Measurements from ENCODE around the gene DPEP3. TPM values are rescaled to one million over a fixed set of nuclear protein-coding genes. Genes with fewer than 3 reads are reported as not detected.

DPEP3 gene
- total and polyA plus RNA-seq, 7 donors: 0.10 to 0.45 (median 0.17) TPM; not detected in 2

DNA sequence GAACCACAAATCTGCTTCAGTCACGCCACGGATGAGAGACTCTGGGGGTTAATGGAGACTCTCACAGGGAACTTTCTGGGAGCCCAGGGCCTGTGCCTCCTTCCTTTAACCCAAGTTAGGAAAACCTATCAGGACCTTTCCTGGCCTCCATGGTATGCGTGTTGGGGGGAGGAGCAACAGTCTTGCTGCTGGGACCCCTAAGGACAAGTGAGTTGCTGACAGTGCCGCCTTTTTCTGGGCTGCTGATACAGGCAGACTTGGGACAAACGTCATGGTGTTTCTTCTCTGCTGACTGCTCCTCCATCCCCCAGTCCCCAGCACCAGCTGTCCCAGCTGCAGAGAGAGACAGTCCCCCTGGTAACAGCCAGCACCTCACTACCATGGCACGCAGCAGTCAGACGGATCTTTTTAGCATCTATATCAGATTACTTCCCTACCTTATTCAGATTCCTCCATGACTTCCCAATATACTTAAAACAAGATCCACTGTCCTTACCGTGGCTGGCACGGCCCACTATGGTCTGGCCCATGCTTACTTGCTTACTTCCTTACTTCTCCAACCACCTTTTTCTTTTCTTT lies 28.9 kb upstream of the DPEP3 start:
- WGBS, 3 donors: 32 to 47% (median 36%) methylated on average over 9 of the region's 9 CpGs
- TF ChIP-seq, protein P1, sequence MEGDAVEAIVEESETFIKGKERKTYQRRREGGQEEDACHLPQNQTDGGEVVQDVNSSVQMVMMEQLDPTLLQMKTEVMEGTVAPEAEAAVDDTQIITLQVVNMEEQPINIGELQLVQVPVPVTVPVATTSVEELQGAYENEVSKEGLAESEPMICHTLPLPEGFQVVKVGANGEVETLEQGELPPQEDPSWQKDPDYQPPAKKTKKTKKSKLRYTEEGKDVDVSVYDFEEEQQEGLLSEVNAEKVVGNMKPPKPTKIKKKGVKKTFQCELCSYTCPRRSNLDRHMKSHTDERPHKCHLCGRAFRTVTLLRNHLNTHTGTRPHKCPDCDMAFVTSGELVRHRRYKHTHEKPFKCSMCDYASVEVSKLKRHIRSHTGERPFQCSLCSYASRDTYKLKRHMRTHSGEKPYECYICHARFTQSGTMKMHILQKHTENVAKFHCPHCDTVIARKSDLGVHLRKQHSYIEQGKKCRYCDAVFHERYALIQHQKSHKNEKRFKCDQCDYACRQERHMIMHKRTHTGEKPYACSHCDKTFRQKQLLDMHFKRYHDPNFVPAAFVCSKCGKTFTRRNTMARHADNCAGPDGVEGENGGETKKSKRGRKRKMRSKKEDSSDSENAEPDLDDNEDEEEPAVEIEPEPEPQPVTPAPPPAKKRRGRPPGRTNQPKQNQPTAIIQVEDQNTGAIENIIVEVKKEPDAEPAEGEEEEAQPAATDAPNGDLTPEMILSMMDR (IDR thresholded peaks at IDR 0.05): no peak
- H3K9me3 ChIP-seq: no peaks in the 10 kb centered on the region

DNA sequence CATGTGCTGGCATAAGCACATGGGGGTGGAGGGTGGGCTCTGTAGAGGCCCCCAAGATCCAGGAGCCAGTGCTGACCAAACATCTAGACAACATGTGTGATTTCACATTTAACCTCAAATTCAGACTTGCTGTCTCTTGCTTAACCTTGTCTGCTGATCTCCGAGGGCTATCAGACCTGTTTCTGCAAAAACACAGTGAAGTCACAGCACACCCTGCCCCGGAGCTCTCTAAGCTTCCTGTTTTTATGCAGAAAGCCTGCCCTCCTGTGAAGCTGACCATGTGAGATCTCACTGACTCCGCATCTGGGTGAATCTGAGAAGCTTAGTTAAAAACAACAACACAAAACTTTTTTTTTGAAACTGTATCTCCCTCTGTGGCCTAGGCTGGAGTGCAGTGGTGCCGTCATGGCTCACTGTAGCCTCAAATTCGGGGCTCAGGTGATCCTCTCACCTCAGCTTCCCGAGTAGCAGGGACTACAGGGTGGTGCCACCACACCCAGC lies 25.5 kb upstream of the DPEP3 start:
- 47 to 61% (median 49%) methylated on average over 6 of the region's 6 CpGs for WGBS, 3 donors
- intact Hi-C loops (cut with DNase I): no loop called here
- H3K4me1 ChIP-seq: no peaks in the 10 kb centered on the region
- ATAC-seq (peak in 2 of 4 donors; percentile 41 to 50), DNase-seq (no peak)
- H3K4me3 ChIP-seq: no peak overlapping the region
- TF ChIP-seq, protein P1 (IDR thresholded peaks at IDR 0.05): no peak
- H3K27ac ChIP-seq: peak overlapping the region; percentile 36
- H3K36me3 ChIP-seq (ENCODE audit: insufficient read depth in 1 of 2, low read depth in 1 of 2): no peaks in the 10 kb centered on the region
- H3K9me3 ChIP-seq: no peaks in the 10 kb centered on the region
- H3K27me3 ChIP-seq (ENCODE audit: insufficient read depth in 3 of 3, low read length in 2 of 3): no peaks in the 10 kb centered on the region

More for the DNA sequence above, 28.9 kb upstream of the DPEP3 start:
- ATAC-seq (peak in 3 of 4 donors; percentile 24 to 70 (median 67)), DNase-seq (no peak)
- Histone ChIP-seq H3K27ac (no peak overlapping the region), H3K36me3 (ENCODE audit: insufficient read depth in 1 of 2, low read depth in 1 of 2) (no peaks in the 10 kb centered on the region), H3K4me1 (no peaks in the 10 kb centered on the region), H3K27me3 (ENCODE audit: insufficient read depth in 3 of 3, low read length in 2 of 3) (no peaks in the 10 kb centered on the region), H3K4me3 (no peak overlapping the region)
- intact Hi-C loops (cut with DNase I): no loop called here

DNA sequence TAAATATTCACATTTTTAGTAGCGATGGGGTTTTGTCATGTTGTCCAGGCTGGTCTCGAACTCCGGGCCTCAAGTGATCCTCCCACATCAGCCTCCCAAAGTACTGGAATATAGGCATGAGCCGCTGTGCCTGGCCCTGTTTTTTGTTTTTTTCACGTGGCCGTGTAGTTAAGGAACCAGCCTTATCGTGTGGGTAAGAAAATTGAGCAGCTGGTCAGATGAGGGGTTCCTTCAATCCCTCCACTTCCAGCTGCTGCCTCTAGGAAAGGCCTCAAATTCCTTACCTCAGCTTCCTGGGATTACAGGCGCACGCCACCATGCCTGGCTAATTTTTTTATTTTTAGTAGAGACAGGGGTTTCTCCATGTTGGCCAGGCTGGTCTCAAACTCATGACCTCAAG lies 24.9 kb upstream of the DPEP3 start:
- ATAC-seq: no peak
- Histone ChIP-seq H3K27me3 (ENCODE audit: insufficient read depth in 3 of 3, low read length in 2 of 3) (no peaks in the 10 kb centered on the region), H3K36me3 (ENCODE audit: insufficient read depth in 1 of 2, low read depth in 1 of 2) (no peaks in the 10 kb centered on the region), H3K27ac (peak overlapping the region; percentile 36), H3K4me1 (no peaks in the 10 kb centered on the region), H3K9me3 (no peaks in the 10 kb centered on the region), H3K4me3 (no peak overlapping the region)
- 70 to 79% (median 73%) methylated on average over 9 of the region's 9 CpGs for WGBS, 3 donors
- no peak for DNase-seq
- intact Hi-C loops (cut with DNase I): no loop called here
- TF ChIP-seq, protein P1 (IDR thresholded peaks at IDR 0.05): no peak

DNA sequence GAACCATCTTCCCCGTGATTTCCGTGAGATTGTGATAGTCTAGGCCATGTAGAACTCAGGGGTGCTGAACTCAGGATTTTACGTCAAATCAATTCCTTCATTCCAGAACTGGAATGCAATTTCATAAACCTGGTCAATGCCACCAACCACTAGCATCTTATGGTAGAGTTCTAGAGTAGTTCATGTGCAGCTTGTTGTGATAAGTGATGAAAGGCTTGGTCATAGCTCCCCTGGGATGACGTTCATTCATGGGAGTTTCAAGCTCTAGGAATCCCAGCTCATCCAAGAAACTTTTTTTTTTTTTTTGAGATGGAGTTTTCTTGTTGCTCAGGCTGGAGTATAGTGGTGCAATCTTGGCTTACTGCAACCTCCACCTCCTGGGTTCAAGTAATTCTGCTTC lies 22.7 kb upstream of the DPEP3 start:
- 78 to 83% (median 80%) methylated on average over 4 of the region's 4 CpGs for WGBS, 3 donors
- H3K36me3 ChIP-seq (ENCODE audit: insufficient read depth in 1 of 2, low read depth in 1 of 2): no peaks in the 10 kb centered on the region
- TF ChIP-seq, protein P1 (IDR thresholded peaks at IDR 0.05): no peak

DNA sequence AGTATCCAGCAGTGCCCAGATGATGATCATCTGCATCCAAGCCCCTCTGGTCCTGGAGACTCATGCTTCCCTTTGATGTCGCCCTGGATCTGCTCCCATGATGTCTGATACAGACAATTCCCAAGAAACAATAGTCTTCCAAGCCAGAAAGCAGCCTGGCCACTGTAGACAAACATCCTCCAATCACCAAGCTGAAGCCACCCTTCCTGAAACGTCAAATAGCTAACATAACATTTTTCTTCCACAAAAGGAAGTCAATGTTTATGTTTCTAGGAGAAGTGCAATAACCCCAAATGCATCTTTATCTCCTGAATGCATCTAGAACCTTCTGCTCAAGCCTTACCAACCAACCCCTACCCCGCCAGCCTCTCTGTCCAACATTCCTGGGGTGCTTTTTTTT lies 20.2 kb upstream of the DPEP3 start:
- 48 to 58% (median 51%) methylated on average over 3 of the region's 3 CpGs for WGBS, 3 donors
- DNase-seq (no peak), ATAC-seq (no peak)
- Histone ChIP-seq H3K4me3 (no peak overlapping the region), H3K27me3 (ENCODE audit: insufficient read depth in 3 of 3, low read length in 2 of 3) (no peaks in the 10 kb centered on the region), H3K4me1 (no peaks in the 10 kb centered on the region), H3K36me3 (ENCODE audit: insufficient read depth in 1 of 2, low read depth in 1 of 2) (no peaks in the 10 kb centered on the region), H3K27ac (peak overlapping the region; percentile 41), H3K9me3 (no peaks in the 10 kb centered on the region)
- intact Hi-C loops (cut with DNase I): no loop called here
- TF ChIP-seq, protein P1 (IDR thresholded peaks at IDR 0.05): no peak

More for the DNA sequence above, 22.7 kb upstream of the DPEP3 start:
- no peaks in the 10 kb centered on the region for H3K27me3 ChIP-seq (ENCODE audit: insufficient read depth in 3 of 3, low read length in 2 of 3)
- intact Hi-C loops (cut with DNase I): no loop called here
- H3K4me1 ChIP-seq: no peaks in the 10 kb centered on the region
- no peak overlapping the region for H3K4me3 ChIP-seq
- ATAC-seq (no peak), DNase-seq (no peak)
- no peaks in the 10 kb centered on the region for H3K9me3 ChIP-seq
- no peak overlapping the region for H3K27ac ChIP-seq
